Ovary (tissue), 3 donors: Measurements from ENCODE around the gene GPR78.

Experiments
- CTCF ChIP-seq, 3 donors: fragments of 450-650 bp in 2 of 3; fragments of 200-600 bp in 1 of 3; IDR thresholded peaks; one replicate each; pipeline versions ENCODE4 v1.5.1 to v1.8.0; 2016 to 2022; ENCODE audit warnings: antibody characterized with exemption in 3 of 3, mild to moderate bottlenecking in 1 of 3
- EP300 ChIP-seq: sonication (generic); formaldehyde crosslinking; IDR thresholded peaks from one replicate; pipeline ENCODE4 v1.6.1; 2017; ENCODE audit warnings: antibody characterized with exemption
- POLR2A ChIP-seq: fragments of 450-650 bp; IDR thresholded peaks from one replicate; pipeline ENCODE4 v1.6.1; 2017; ENCODE audit warnings: antibody characterized with exemption, mild to moderate bottlenecking, moderate library complexity
- donor health status: DM: no; HTN: no; CAD: no.

- TF ChIP-seq CTCF (IDR thresholded peaks at IDR 0.05) (no peak), POLR2A (no peak), EP300 (no peak)
Observed at GRCh38 chr4:8534129-8534528, 46.1 kb upstream of the GPR78 start.
